ENCODE measurements around the gene DSCAM.

The DSCAM gene

GRCh38 chr21:40707656-40708244, 139.2 kb downstream of the DSCAM start:
- DNase-seq (ENCODE audit: low read depth, low spot score) = no peak

GRCh38 chr21:40706806-40707655, 139.9 kb downstream of the DSCAM start:
- no peak for DNase-seq (ENCODE audit: low read depth, low spot score)

- DNase-seq (ENCODE audit: low read depth, low spot score) = no peak
Measured at GRCh38 chr21:40706176-40706575, 140.8 kb downstream of the DSCAM start.

- no peak for DNase-seq (ENCODE audit: low read depth, low spot score)
Measured at GRCh38 chr21:40704141-40704540, 142.8 kb downstream of the DSCAM start.

GRCh38 chr21:40699366-40699765, 147.6 kb downstream of the DSCAM start:
- DNase-seq (ENCODE audit: low read depth, low spot score) = no peak

GRCh38 chr21:40696246-40696645, 150.7 kb downstream of the DSCAM start:
- DNase-seq (ENCODE audit: low read depth, low spot score) = no peak

- no peak for DNase-seq (ENCODE audit: low read depth, low spot score)
Measured at GRCh38 chr21:40689840-40690360, 157.1 kb downstream of the DSCAM start.

- no peak for DNase-seq (ENCODE audit: low read depth, low spot score)
Measured at GRCh38 chr21:40689217-40689616, 157.7 kb downstream of the DSCAM start.

- no peak for DNase-seq (ENCODE audit: low read depth, low spot score)
Measured at GRCh38 chr21:40688106-40688864, 158.7 kb downstream of the DSCAM start.

GRCh38 chr21:40687625-40688024, 159.3 kb downstream of the DSCAM start:
- DNase-seq (ENCODE audit: low read depth, low spot score) = no peak

- no peak for DNase-seq (ENCODE audit: low read depth, low spot score)
Measured at GRCh38 chr21:40686526-40686925, 160.4 kb downstream of the DSCAM start.

- no peak for DNase-seq (ENCODE audit: low read depth, low spot score)
Measured at GRCh38 chr21:40685141-40685540, 161.8 kb downstream of the DSCAM start.

GRCh38 chr21:40684726-40685125, 162.2 kb downstream of the DSCAM start:
- no peak for DNase-seq (ENCODE audit: low read depth, low spot score)

- no peak for DNase-seq (ENCODE audit: low read depth, low spot score)
Measured at GRCh38 chr21:40683349-40683748, 163.6 kb downstream of the DSCAM start.

GRCh38 chr21:40681164-40681859, 165.6 kb downstream of the DSCAM start:
- no peak for DNase-seq (ENCODE audit: low read depth, low spot score)

GRCh38 chr21:40680311-40680710, 166.6 kb downstream of the DSCAM start:
- no peak for DNase-seq (ENCODE audit: low read depth, low spot score)

GRCh38 chr21:40678681-40679284, 168.2 kb downstream of the DSCAM start:
- no peak for DNase-seq (ENCODE audit: low read depth, low spot score)

GRCh38 chr21:40675017-40675416, 171.9 kb downstream of the DSCAM start:
- no peak for DNase-seq (ENCODE audit: low read depth, low spot score)

GRCh38 chr21:40672602-40673001, 174.4 kb downstream of the DSCAM start:
- DNase-seq (ENCODE audit: low read depth, low spot score) = no peak

- no peak for DNase-seq (ENCODE audit: low read depth, low spot score)
Measured at GRCh38 chr21:40671716-40672115, 175.2 kb downstream of the DSCAM start.

GRCh38 chr21:40668555-40669275, 178.2 kb downstream of the DSCAM start:
- DNase-seq (ENCODE audit: low read depth, low spot score) = no peak

Measured in brain pericyte (primary cell).